22Rv1 (cell line): ENCODE results near the gene ZNF385D.

Experiments
- CTCF ChIP-seq: fragments of 450-650 bp; IDR thresholded peaks from 2 replicates; pipeline ENCODE4 v1.5.1; 2017; ENCODE audit warnings: mild to moderate bottlenecking
- ZFX ChIP-seq: fragments of 450-650 bp; IDR thresholded peaks from 2 replicates; pipeline ENCODE4 v1.6.1; 2017; ENCODE audit warnings: antibody characterized with exemption, borderline replicate concordance

DNA sequence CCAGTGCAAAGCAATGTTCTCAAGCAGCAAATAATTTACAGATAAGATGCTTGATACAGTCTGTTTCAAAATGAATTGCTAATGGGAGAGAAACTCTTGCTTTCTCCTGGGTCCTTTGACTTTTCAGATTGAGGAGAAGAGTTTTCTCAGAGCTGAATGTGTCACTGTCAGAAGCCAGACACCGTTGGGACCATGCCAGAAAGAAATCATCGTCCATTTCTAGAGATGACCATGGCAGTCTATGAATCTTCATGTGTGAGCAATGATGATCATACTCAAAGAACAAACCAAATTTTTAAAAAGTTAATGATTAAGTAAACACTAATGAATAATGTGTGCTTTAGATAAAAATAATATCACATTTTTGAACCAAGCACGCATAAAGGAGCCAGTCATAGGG lies 77.6 kb downstream of the ZNF385D start:
- TF ChIP-seq CTCF (no peak), ZFX (no peak)
